DOHH2 (cell line): Measurements from ENCODE around the gene OR4D2.

ENCODE experiments used
- EZH2phosphoT487 ChIP-seq: fragments of 200-600 bp; sonication (generic); IDR thresholded peaks from 2 replicates; pipeline ENCODE4 v1.6.1; 2017; ENCODE audit warnings: borderline replicate concordance, mild to moderate bottlenecking, antibody characterized with exemption, low read length, moderate library complexity, mixed read lengths
- TF ChIP-seq, protein P1 (sequence below): fragments of 200-600 bp; sonication (generic); IDR thresholded peaks from one replicate; pipeline ENCODE4 v1.5.1; 2014; ENCODE audit warnings: antibody characterized with exemption, mild to moderate bottlenecking, low read depth, low read length; ENCODE audit not compliant: poor library complexity, severe bottlenecking

DNA sequence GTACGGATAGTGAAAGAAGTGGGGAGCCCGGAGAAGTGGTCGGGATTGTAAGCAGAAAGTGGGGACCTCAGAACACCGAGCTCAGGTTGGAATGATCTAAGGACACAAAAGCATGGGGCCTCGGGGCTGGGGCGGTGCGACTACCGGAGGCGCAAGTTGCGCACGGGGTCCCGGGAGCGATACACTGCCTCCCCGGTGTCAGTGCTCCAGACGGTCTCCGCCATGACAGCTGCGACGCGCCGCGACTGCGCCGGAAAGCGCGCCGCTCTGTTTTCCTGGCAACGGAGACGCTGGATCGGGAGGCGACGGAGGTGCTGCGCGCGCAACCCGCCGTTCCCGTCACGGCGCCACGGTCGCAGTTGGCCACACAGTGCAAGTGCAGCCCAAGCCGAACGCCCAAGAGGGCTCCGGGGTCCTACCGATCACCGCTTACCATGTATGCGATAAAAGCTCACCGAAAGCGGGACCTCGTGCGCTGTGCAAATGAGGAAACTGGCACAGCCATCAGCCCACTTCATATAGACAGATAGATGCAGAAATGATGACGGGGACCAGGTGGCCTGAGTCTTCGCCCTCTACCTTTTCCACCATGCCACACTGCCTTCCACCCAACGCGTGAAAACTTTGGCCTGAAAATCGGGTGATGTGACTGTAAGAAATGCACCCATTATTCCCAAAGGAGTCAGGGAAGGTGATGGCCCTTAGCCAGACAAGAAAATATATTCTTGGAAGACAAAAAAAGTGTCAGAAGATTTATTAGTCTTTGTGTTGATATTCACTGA lies 52.4 kb downstream of the OR4D2 start, which contains the start of gene MKS1:
- no peak for TF ChIP-seq EZH2phosphoT487
- TF ChIP-seq, protein P1, sequence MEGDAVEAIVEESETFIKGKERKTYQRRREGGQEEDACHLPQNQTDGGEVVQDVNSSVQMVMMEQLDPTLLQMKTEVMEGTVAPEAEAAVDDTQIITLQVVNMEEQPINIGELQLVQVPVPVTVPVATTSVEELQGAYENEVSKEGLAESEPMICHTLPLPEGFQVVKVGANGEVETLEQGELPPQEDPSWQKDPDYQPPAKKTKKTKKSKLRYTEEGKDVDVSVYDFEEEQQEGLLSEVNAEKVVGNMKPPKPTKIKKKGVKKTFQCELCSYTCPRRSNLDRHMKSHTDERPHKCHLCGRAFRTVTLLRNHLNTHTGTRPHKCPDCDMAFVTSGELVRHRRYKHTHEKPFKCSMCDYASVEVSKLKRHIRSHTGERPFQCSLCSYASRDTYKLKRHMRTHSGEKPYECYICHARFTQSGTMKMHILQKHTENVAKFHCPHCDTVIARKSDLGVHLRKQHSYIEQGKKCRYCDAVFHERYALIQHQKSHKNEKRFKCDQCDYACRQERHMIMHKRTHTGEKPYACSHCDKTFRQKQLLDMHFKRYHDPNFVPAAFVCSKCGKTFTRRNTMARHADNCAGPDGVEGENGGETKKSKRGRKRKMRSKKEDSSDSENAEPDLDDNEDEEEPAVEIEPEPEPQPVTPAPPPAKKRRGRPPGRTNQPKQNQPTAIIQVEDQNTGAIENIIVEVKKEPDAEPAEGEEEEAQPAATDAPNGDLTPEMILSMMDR: peak; percentile 66
